IPS DF 4.7 (cell line): ENCODE results near the gene ZNF484.
"Not testable (repeated sequence)": the region's sequence is repeated elsewhere in the genome, so short reads cannot be mapped to it uniquely, and the experiment has no call there.

ENCODE experiments used
- DNase-seq: peaks from one replicate; pipeline ENCODE4 v3.0.0-alpha.2; 2013; ENCODE audit warnings: low spot score; ENCODE audit errors: extremely low read depth

ZNF484 gene

GRCh38 chr9:92864152-92864551 is 13.7 kb downstream of the ZNF484 start:
- no peak for DNase-seq

DNA sequence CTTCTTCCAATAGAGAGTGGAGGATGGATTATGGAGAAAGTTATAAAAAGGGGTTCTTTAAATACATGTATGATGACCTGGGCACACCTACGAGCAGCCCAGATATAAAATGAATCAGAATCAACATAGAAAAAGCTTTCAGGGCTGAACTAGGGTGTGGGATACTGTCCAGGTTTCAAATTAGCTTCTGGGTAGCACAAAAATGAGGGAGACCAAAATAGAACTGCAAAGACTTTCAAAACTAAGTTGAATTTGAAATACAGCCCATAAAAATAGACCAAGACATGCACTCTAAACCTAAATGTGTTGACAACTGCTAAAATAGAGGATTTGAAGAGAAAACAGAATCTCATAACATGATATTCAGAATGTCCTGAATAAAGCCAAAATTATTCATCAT is 17.0 kb downstream of the ZNF484 start:
- no peak for DNase-seq

- DNase-seq = no peak
These were observed 20.6 kb downstream of the ZNF484 start for GRCh38 chr9:92857236-92857635.

- DNase-seq = no peak
These were observed 24.1 kb downstream of the ZNF484 start for GRCh38 chr9:92853716-92854115.

DNA sequence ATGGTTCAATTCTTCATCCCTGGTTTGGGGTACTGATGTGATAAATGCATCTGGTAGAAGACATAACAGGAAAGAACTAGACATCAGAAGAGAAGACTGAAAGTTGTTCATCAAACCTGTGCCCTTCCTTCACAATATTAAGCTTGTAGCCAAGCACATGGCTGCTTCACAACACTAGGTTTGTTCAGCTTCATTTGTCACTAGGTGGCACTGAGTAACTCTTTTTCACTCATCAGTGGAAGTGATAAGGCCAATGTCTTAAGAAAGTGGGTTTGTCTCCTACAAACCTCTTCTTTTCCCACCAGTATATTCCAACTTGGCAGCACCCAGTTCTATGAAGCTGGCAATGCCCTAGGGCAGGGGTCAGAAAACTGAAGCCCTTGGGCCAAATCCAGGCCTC is 26.9 kb downstream of the ZNF484 start:
- DNase-seq = no peak

GRCh38 chr9:92848740-92849139 is 29.1 kb downstream of the ZNF484 start:
- not testable (repeated sequence) for DNase-seq

GRCh38 chr9:92846662-92847145 is 31.1 kb downstream of the ZNF484 start:
- DNase-seq = no peak

- not testable (repeated sequence) for DNase-seq
These were observed 39.4 kb downstream of the ZNF484 start for GRCh38 chr9:92838411-92838810.

DNA sequence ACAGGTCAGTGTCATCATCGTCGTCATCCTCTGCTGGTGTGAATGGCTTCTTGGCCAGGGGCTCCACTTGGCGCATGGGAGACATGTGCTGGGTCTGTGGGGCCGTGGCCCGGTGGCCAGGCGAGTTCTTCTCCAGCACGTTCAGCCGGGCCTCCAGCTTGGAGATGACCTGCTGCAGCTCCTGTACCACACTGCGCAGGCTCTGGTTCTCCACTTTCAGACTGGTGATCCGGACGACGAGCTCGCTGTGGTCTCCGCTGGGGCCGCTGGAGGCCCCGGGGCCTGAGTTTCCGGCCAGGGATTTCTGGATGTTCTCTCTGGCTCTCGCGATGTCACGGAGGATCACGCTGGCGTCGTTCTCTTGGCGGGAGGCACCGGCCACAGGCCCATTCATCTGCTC is 40.6 kb downstream of the ZNF484 start:
- no peak for DNase-seq

DNA sequence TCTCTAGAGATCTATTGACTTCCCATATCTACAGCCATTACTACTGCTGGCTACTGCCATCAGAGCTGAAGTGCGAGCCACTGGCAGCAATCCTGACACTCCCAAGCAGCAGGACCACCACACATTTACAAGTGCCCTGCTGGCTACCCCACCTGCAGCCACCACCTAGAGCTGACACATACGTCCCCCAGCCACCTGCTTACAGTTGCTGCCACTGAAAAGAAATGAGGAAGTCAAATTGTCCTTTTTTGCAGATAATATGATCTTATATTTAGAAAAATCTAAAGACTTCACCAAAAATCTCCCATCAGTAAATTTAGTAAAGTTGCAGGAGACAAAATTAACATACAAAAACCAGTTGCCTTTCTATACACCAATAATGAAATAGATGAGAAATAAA is 48.4 kb downstream of the ZNF484 start:
- no peak for DNase-seq

GRCh38 chr9:92825065-92825464 is 52.8 kb downstream of the ZNF484 start:
- DNase-seq = not testable (repeated sequence)

- no peak for DNase-seq
These were observed 56.9 kb downstream of the ZNF484 start for GRCh38 chr9:92820964-92821363.

GRCh38 chr9:92819898-92820297 is 57.9 kb downstream of the ZNF484 start:
- DNase-seq = not testable (repeated sequence)

GRCh38 chr9:92809629-92810326 is 68.1 kb downstream of the ZNF484 start:
- not testable (repeated sequence) for DNase-seq

GRCh38 chr9:92808726-92809451 is 68.9 kb downstream of the ZNF484 start:
- no peak for DNase-seq

DNA sequence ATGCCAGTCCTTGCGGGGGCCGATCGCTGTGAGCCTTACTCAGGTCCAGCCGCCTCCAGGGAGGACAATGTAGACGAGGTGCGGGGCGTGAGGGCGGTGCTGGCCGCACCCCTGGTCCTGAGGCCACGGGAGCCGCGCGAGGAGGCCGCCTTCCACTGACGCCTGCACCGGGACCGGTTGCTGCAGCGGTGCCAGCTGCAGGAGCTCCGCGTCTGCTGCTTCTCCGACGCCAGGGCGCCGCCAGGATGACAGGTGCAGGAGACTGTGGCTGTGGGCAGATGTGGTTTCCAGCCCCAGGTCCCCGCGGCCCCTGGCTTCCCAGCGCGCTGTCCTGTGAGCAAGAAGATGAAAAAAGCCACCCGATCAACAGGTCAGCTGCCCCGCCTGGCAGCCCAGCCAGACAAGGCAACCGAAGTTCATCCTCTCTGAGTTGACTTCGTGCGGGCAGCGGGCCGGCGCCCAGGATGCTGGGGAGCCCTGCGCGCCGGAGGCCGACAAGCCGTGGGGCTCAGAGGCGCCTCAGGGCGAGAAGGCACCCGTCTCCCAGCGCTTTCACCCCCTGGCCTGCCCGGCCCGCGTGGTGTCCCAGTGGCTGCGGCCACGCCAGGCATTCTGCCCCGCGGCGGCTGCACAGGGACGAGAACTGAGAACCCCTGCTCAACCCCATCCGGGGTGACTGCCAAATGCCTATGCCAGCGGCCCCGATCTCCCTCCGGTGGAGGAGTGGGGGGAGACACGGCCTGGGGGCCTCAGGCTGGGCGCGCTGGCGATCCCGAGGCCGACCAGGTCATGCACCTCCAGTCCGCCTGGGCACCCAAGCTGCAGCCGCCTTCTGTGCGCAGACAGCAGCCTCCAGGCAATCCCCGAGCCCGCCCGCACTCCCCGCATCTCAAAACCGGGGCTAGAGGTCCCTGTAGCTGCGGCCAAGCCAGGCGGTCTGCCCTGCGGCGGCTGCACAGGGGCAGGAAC is 69.8 kb downstream of the ZNF484 start:
- no peak for DNase-seq

DNA sequence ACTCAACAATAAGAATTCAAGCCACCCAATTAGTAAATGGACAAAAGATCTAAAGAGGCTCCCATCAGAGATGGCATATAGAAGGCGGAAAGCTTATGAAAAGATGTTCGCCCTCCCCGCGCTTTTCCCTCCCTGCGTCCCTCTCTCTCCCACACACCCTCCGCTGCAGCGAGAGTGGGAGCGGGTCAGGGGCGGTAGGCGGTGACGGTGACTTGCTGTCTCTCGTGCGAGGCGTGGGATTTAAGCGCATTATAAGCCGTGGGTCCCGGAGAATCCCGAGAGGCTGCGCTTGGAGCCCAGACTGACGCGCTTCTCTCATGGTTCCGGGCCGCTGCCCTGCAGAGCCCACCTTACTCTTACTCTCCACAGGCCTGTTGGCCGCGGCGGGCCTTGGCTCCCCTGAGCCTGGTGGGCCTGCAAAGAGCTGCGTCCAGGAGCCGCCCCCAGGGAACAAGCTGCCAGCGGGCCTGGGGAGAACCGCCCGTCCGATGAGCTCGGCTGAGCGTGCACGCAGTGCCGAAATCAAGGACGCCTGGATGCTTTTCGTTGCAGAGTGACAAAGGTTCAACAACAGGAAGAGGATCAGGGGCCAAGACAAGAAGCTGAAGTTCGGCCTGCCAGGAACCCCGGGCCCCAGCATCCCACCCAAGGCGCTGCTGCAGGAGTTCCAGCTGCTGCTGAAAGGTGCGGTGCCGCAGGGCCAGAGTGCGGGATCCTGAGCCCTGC is 70.6 kb downstream of the ZNF484 start:
- DNase-seq = no peak

DNA sequence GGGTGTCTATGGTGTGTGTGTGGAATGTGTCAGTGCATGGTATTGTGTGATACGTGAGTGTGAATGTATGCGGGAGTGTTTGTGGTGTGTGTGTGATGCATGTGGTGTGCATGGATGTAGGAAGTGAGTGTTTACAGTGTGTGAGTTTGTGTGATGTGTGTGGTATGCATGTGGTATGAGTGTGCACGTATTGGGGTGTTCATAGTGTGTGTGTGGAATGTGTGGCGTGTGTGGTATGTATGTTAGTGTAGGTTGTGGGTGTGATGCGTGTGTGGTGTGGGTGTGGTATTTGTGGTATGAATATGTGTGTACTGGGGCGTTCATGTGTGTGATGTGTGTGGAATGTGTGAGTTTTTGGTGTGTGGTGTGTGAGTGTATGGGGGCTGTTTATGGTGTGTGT is 73.1 kb downstream of the ZNF484 start:
- no peak for DNase-seq

DNA sequence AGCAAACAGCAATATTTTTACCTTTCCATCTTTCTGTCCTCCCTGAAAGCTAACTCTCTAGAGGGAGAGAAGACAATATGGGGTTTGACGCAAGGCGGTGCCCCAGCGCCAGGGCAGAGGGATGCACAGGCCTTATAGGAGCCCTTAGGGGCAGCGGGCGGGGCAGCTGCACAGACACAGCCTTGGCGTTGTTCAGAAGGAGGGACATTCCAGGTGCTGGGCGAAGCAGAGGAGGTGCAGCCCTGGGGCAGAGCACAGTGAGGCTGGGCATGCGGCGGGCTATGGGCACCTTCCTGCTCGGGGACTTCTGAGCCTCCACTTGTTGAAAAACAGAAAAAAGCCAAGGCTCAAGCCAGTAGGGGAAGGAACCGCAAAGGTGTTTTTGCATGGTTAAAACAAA is 79.5 kb downstream of the ZNF484 start:
- no peak for DNase-seq

GRCh38 chr9:92796337-92796804 is 81.5 kb downstream of the ZNF484 start:
- not testable (repeated sequence) for DNase-seq
